Tibial artery (tissue), 4 donors: ENCODE measurements around the gene NOTO.

ENCODE experiments used
- DNase-seq, 2 donors: peaks; one replicate each; pipeline ENCODE4 v3.0.0-alpha.2; 2019
- H3K27ac ChIP-seq, 2 donors: fragments of 200-600 bp; sonication (generic) in 1 of 2; 1 replicate in 1 of 2; 2 replicates in 1 of 2; pipeline ENCODE4 v1.5.1; 2018 to 2019; ENCODE audit warnings: mild to moderate bottlenecking in 1 of 2
- H3K27me3 ChIP-seq, 2 donors: fragments of 200-600 bp; sonication (generic) in 1 of 2; one replicate each; pipeline versions ENCODE4 v1.5.1 to v1.6.0; 2016 to 2019
- H3K36me3 ChIP-seq, 3 donors: fragments of 200-600 bp; sonication (generic) in 2 of 3; one replicate each; pipeline ENCODE4 v1.5.1; 2016 to 2019; ENCODE audit warnings: mild to moderate bottlenecking in 2 of 3
- H3K4me1 ChIP-seq, 4 donors: fragments of 200-600 bp; sonication (generic) in 2 of 4; 1 replicate in 3 of 4; 2 replicates in 1 of 4; pipeline ENCODE4 v1.5.1; 2016 to 2019
- H3K4me3 ChIP-seq, 2 donors: fragments of 200-600 bp; sonication (generic) in 1 of 2; 1 replicate in 1 of 2; 2 replicates in 1 of 2; pipeline ENCODE4 v1.5.1; 2018 to 2019; ENCODE audit warnings: mild to moderate bottlenecking in 2 of 2
- H3K9me3 ChIP-seq, 3 donors: fragments of 200-600 bp; sonication (generic) in 1 of 3; one replicate each; pipeline ENCODE4 v1.5.1; 2016 to 2019
- intact Hi-C: fragments of 100-400 bp; cut with DNase I; formaldehyde crosslinking; loops from one replicate; pipeline ENCODE4 v1.15.0; 2023; ENCODE audit warnings: low total_unique reads
- TF ChIP-seq, protein P1 (sequence below), 2 experiments: fragments of 200-600 bp in 1 of 2; fragments of 450-650 bp in 1 of 2; IDR thresholded peaks; one replicate each; pipeline ENCODE4 v1.5.1; 2017 to 2019; ENCODE audit warnings: antibody characterized with exemption in 2 of 2, mild to moderate bottlenecking in 1 of 2, moderate library complexity in 1 of 2

The NOTO gene

DNA sequence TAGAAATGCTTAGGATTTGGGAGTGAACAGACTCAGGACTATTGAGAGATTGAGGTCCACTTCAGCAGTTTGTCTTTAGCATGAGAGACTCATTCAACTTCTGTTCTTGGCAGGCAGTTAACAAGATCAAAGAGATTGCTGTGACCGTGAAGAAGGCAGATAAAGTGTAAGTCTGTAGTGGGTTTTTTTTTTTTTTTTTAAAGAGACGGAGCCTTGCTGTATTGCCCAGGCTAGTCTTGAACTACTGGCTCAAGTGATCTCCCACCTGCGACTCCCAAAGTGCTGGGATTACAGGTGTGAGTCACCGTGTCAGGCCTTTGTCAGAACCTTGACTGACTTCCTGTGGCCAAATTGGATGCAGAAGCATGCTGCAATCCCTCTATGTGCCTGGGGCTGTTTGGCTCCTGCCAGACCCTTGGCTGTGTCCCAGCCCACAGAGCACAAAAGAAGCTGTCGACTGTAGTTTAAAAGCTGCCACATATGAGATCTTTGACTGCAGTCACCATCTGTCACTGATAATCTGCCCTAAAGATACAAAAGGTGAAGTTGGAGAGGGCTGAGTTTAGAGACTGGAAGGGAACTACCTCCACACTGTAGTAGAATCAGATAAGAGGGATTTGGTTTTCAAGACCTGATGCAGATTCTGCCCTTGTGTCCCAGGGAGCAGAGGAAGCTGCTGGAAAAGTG, 41.7 kb downstream of the NOTO start:
- peaks cover 0 to 6% (median 0%) of the 10 kb centered on the region in 4 donors for H3K4me1 ChIP-seq
- H3K9me3 ChIP-seq = no peaks in the 10 kb centered on the region
- no peak for DNase-seq
- TF ChIP-seq, protein P1, sequence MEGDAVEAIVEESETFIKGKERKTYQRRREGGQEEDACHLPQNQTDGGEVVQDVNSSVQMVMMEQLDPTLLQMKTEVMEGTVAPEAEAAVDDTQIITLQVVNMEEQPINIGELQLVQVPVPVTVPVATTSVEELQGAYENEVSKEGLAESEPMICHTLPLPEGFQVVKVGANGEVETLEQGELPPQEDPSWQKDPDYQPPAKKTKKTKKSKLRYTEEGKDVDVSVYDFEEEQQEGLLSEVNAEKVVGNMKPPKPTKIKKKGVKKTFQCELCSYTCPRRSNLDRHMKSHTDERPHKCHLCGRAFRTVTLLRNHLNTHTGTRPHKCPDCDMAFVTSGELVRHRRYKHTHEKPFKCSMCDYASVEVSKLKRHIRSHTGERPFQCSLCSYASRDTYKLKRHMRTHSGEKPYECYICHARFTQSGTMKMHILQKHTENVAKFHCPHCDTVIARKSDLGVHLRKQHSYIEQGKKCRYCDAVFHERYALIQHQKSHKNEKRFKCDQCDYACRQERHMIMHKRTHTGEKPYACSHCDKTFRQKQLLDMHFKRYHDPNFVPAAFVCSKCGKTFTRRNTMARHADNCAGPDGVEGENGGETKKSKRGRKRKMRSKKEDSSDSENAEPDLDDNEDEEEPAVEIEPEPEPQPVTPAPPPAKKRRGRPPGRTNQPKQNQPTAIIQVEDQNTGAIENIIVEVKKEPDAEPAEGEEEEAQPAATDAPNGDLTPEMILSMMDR (IDR thresholded peaks at IDR 0.05) = no peak
- H3K36me3 ChIP-seq = peaks cover 74 to 99% (median 90%) of the 10 kb centered on the region in 3 donors
- no peaks in the 10 kb centered on the region for H3K27me3 ChIP-seq
- intact Hi-C loops = no loop called here
- no peak overlapping the region for H3K4me3 ChIP-seq
- H3K27ac ChIP-seq = no peak overlapping the region

DNA sequence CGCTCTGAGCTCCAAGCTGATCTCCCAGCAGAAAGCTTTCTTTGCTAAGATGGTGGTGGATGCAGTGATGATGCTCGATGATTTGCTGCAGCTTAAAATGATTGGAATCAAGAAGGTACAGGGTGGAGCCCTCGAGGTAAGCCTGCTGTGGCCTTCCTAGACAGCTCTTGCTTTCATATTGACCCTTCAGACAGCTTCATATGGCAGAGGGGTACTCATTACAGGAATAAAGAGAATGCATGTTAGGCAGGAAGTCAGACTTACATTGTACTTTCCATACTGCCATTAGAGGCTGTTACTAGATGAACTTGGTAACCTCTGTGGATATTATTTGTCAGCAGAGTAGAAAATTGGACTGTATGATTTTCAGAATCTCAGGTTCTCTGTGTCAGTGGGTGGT, 42.2 kb downstream of the NOTO start:
- TF ChIP-seq, protein P1 (IDR thresholded peaks at IDR 0.05) = no peak
- Histone ChIP-seq H3K9me3 (no peaks in the 10 kb centered on the region), H3K4me3 (no peak overlapping the region), H3K27me3 (no peaks in the 10 kb centered on the region), H3K27ac (no peak overlapping the region), H3K36me3 (peaks cover 80 to 99% (median 90%) of the 10 kb centered on the region in 3 donors), H3K4me1 (peaks cover 0 to under 1% (median 0%) of the 10 kb centered on the region in 4 donors)
- intact Hi-C loops = no loop called here
- DNase-seq = no peak

GRCh38 chr2:73246850-73247249, 44.5 kb downstream of the NOTO start:
- Histone ChIP-seq H3K27me3 (no peaks in the 10 kb centered on the region), H3K4me1 (no peaks in the 10 kb centered on the region), H3K27ac (no peak overlapping the region), H3K9me3 (no peaks in the 10 kb centered on the region), H3K36me3 (peaks cover 89 to 100% (median 99%) of the 10 kb centered on the region in 3 donors), H3K4me3 (no peak overlapping the region)
- no peak for DNase-seq
- TF ChIP-seq, protein P1 (IDR thresholded peaks at IDR 0.05) = no peak
- intact Hi-C loops = no loop called here

DNA sequence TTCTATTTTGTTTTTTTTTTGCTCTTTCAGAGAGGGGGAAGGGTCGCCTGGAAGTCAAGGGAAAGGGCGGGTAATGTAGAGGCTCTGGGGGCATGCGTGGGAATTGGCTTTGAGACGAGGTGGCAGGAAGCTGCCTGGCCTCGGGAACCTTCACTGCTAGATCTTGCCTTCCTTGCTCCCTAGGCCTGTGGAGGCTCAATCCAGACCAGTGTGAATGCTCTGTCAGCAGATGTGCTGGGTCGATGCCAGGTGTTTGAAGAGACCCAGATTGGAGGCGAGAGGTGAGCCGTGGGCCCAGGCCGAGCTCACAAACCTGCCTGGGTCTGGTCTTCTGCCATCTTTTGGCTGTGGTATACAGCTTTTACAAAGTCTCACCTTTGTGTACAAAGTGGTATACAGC, 47.3 kb downstream of the NOTO start:
- TF ChIP-seq, protein P1 (IDR thresholded peaks at IDR 0.05) = no peak
- Histone ChIP-seq H3K27ac (no peak overlapping the region), H3K27me3 (no peaks in the 10 kb centered on the region), H3K36me3 (peaks cover 85 to 100% (median 95%) of the 10 kb centered on the region in 3 donors), H3K4me3 (no peak overlapping the region), H3K4me1 (no peaks in the 10 kb centered on the region), H3K9me3 (no peaks in the 10 kb centered on the region)
- intact Hi-C loops = no loop called here
- DNase-seq = peak in 1 of 2 donors; percentile 51

DNA sequence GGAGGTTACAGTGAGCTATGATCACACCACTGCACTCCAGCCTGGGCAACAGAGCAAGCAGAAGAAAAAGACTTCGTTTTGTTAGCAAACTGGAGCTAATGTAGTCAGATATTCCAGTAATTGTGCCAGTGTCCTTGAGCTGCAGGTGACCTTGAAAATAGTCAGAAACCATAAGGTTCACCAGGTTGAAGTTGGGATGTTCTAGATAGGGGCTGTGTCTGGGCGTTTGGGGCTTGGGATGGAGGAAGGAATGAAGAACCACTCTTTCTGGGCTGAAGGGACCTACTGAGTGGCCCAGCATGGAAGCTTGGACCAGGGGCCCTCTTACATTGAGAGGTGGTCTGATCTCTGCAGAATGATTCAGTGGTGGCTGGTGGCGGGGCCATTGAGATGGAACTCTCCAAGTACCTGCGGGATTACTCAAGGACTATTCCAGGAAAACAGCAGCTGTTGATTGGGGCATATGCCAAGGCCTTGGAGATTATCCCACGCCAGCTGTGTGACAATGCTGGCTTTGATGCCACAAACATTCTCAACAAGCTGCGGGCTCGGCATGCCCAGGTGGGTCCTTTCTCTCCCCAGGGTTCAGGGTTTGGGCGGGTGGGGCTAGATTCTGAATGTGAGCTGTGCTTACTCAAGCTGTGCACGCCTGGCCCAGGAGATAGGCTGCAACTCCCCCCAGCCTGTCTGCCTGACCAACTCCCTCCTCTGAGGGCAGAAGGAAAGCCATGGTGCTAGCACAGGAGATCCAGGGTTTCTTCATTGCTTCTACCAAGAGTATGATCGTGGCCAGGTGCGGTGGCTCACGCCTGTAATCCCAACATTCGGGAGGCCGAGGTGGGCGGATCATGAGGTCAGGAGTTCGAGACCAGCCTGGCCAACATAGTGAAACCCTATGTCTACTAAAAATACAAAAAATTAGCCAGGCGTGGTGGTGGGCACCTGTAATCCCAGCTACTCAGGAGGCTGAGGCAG, 48.8 kb downstream of the NOTO start:
- TF ChIP-seq, protein P1 (IDR thresholded peaks at IDR 0.05) = no peak
- no peaks in the 10 kb centered on the region for H3K27me3 ChIP-seq
- intact Hi-C loops = no loop called here
- H3K36me3 ChIP-seq = peaks cover 72 to 93% (median 85%) of the 10 kb centered on the region in 3 donors
- H3K27ac ChIP-seq = no peak overlapping the region
- DNase-seq = no peak
- no peaks in the 10 kb centered on the region for H3K4me1 ChIP-seq
- no peak overlapping the region for H3K4me3 ChIP-seq
- no peaks in the 10 kb centered on the region for H3K9me3 ChIP-seq
